GM19452 (cell line): ENCODE data around the gene TMEM191C.
"Not testable (repeated sequence)": the region's sequence is repeated elsewhere in the genome, so short reads cannot be mapped to it uniquely, and the experiment has no call there.

Experiments used
- ATAC-seq: cut with Tn5 transposase; IDR thresholded peaks from one replicate; pipeline ENCODE4 v1.9.1; 2021; ENCODE audit not compliant: unreplicated experiment

Gene TMEM191C

DNA sequence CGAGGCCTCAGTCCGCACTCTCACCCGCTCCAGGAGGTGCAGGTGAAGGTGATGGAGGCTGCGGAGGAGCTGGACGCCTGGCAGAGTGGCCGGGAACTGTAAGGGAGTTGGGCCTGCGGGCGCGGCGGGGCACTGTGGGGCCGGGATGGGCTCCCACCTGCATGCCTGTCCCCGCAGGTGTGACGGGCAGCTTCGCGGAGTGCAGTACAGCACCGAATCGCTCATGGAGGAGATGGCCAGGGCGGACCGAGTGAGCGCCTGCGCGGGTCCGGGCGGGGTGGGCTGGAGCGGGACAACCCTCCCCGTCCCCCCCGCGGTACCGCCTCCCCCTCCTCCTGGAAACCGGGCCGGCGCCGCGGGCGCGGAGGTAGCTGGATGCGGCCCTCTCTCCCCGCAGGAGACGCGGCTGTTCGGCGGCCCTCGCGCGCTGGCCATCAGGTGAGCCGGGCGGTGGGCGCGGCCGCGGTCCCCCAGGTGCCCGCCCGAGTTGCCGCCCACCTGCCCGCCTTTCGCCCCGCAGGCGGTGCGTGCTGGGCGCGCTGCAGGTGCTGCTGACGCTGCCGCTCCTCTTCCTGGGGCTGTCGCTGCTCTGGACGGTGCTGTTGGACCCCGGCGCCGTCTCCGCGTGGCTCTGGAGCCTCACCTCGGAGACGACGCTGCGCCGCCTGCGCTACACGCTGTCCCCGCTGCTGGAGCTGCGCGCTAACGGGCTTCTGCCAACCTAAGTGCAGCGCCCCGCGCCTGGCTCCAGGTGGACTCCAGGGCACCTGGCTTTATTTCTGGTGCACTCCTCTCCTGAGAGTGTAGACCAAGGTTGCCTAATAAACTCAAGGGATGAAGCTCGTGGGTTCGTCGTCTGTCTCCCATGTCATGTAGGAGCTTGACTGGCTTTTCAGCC is 2.2 kb downstream of the TMEM191C start:
- not testable (repeated sequence) for ATAC-seq

DNA sequence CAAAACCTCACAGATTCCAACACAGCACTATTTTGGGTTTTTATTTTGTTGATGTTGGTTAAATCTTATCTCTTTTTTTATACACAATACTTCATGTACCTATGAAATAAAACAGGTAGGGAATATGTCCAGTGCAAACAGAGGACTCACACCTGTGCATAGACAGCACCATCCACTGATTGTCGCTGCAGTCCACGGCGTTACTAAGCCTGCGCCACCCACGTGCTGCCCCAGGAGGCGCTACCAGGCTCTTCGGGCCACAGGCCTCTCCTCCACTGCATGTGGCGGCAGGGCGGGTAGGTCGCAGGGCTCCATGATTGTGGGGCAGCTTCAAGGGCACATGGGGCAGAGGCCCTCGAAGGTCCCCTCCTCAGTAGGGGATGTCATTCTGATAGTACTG is 5.8 kb downstream of the TMEM191C start:
- not testable (repeated sequence) for ATAC-seq

DNA sequence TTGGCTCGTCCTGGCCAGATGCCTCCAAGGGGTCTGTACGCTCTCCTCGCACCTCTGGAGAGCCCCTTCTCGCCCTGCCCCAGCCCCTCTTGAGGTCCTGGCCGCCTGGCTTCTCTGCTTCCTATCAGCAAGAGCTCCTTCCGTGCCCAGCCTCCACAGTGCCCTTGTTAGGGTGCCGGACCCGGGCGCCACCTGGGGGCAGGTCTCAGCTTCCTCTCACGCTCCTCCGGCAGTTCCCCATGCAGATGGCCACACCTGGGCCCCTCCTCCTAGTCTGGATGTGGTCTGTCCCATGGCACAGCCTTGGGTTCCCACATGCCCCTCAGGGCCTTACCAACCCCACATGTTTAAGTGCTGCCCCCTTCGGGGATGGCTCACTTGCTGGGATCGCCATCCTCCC is 6.5 kb downstream of the TMEM191C start:
- ATAC-seq, result not testable (repeated sequence)

DNA sequence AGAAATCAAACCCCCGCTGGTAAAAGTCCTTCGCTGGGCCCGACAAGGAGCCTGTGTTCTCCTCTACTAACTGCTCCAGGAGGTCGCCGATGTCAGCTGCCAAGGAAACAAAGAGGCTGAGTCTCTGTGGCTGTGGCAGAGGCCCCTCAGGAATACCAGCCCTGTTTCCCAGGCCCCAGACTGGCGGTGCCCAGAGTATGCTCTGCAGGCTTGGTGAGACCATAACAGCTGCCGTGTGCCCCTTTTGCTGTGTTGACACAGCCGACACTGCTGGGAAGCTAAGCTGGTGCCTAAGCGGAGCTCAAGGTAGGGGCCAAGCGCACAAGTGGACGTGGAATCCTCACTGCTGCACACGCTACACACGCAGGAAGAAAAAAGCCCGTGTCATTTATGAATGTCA is 16.9 kb downstream of the TMEM191C start:
- not testable (repeated sequence) for ATAC-seq

DNA sequence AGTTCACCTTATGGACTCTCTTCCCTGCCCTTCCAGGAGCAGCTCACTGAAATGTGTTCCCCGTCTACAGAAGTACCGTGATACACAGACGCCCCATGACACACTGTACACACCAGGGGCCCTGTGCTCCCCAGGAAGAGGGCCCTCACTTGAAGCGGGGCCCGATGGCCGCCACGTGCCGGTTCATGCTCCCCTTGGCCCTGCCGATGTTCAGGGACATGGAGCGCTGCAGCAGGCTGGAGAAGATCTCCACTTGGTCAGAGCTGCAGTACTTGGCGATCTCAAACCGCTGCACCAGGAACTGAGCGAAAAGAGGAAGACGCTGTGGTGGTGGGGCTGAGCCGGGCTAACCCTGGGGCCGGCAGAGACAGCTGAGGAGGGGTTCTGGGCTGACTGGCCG is 20.5 kb downstream of the TMEM191C start:
- not testable (repeated sequence) for ATAC-seq

DNA sequence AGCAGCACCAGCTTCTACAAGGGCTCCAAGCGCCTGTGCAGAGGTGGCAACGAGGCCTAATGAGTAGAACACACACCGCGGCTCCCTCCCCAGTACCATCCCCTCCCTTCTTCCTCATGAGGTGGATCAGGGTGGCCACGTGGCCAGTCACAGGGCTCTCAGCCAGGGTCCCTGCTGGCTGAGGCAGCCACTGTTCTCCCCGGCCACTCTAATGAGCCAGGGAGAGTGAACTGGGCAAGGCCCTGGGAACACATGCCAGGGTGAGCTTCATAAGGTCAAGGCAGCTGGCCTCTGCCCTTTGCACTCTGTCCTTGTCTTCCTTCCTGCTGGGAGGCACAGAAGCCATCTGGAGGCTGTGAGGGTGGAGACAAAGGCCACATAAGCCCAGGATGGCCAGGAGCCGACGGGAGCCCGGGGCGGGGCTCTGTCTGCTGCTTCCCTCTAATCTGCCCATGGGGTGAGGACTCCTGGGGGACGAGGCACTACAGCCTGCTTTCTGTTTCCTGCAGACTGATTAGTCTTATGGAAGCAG is 22.0 kb downstream of the TMEM191C start:
- ATAC-seq, result not testable (repeated sequence)

DNA sequence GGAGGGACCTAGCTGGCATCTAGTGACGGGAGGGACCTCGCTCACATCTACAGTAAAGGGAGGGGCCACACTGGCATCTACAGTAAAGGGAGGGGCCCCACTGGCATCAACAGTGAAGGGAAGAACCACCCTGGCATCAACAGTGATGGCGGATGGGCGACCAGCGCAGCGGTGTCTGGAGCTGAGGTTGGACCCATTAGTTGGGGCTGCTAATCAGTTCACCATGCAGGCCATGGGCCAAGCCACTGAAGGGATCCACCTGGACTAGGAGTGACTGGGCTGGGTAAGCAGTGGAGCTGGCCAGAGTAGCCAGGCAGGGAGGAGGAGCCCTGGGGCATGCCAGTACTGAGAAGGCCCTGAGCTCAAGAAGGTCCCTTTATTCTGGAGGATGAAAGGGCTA is 23.4 kb downstream of the TMEM191C start:
- ATAC-seq, result not testable (repeated sequence)

DNA sequence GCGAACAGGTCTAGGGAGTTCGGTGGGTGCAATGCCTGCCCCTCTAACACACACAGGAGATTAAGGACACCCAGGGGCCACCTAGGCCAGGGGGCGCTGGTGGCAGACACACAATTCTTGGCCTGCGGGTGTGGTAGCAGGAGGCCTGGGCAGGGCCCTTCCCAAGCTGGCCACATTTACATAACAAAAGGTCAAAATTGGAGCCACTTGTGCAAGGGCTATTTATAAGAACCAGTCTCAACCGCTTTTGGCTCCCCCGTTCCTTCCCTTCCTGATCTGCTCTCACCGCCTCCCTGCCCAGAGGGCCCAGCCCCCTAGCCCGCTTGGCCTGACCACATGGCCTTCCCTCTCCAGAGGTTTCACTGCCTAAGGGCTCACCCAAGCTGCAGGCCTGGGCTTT is 25.1 kb downstream of the TMEM191C start:
- ATAC-seq, result not testable (repeated sequence)

DNA sequence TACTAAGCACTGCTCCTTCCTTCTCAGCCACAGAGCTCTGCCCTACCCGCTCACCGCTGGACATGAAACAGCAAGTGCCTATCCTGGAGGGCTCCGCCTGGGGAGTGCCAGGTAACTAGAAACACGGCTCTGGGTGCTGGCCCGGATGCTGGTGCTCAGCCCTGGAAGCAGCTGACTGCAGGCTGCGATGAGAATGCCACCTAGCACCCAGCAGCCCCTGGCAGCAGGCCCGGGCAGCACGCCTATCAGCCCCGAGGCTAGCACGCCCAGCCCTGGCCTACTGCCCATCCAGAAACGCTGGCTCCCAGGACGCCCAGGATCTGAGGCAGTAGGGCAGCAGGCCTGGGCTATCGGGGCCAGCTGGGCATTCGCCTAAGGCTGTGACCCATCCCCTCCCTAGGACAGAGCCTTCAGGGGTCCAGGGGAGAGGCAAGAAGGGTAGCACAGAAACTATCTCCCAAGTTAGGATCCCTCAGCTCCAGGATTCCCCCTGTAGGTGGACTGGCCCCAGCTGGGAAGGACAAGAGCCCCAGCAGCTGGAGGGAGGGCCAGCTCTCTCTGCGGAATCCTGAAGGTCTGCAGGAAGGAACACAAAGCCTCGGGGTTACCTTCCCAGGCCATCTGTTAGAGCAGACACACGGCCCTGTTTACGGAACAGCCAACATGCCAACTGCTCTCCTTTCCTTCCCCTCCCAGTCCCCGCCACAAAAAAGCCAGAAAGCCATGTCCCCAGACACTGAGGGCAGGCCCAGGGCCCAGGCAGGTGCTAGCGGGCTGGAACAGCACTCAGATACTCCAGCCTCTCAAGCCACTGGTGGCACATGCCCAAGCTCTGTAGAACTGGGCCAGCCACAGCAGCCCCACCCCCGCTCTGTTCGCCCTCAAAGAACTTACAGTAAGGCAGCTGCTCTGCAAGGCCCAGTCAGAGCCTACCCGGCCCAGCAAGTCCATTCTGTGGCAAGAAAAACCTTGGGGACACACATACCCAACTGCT is 26.9 kb downstream of the TMEM191C start:
- not testable (repeated sequence) for ATAC-seq

DNA sequence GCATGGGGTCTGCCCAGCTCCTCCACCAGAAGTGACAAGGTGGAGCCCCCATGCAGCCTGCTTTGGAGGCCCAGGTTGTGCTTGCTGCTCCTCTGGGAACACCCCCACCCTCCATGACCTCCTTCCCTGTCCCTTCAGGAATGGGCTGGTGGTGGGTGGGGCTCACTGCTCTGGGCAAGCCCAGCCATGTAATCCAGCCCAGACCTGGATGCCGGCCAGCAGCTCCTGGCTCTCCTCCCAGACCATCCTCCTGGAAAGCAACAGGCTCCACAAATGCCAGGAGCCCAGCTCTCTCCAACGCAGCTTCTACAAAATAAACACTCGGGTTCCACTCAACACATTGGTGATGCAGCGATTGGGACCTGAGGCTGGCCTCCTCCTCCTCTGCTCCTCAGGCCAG is 30.8 kb downstream of the TMEM191C start:
- ATAC-seq, result not testable (repeated sequence)

DNA sequence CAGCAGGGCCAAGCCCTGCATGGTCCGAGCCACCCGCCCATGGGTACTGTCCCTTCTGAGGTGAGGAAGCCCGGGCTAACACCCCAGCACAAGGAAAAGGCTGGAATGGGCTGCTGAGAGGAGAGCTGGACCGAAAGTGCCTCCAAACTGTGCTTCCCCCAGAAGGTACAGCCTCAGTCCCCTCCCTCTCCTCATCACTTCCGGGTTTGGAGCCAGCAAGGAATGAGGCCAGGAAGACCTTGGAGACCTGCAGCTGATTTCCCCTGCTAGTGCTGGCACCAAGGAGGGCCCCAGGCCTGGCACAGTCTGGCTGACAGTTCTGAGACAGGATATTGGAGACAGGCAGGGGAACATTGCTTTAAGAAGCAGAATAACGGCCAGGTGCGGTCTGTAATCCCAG is 31.3 kb downstream of the TMEM191C start:
- ATAC-seq, result not testable (repeated sequence)

DNA sequence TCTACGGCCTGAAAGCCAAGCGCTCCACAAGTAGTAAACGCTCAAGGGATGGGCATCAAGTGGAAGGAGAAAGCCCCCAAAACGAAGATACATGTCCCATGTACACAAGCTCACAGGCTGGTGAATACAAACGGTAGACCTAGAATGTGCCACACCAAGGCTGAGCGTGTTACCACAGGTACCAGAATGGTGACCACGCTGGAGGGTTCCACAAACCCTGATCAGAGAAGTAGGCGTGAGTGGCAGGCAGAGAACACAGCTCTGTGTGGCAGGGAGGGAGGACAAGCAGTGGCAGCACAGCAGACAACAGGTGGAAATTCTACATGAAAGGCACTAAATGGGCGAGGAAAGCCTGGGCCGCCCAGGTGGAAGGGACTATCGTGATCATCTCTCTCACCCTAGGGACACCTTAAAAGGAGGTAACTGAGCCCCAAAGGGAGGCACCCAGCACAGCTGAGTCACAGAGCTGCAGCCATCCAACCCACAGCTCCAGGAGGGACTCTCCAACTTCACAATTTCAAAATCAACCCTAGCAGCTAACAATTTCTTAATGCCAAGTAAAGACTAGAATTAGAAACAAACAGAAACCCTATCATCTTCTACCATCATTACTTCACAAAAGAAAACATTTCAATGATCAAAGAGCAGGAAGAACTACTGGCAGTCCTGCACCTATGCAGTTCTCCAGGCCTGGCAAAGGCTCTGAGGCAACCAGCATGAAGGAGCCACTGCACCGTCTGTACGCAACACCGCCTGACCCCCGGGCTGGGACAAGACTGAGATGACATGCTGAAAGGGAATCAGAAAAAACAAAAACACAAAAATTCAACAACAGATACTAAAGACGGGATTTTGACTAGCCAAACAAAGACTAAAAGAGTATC is 32.7 kb downstream of the TMEM191C start:
- not testable (repeated sequence) for ATAC-seq

DNA sequence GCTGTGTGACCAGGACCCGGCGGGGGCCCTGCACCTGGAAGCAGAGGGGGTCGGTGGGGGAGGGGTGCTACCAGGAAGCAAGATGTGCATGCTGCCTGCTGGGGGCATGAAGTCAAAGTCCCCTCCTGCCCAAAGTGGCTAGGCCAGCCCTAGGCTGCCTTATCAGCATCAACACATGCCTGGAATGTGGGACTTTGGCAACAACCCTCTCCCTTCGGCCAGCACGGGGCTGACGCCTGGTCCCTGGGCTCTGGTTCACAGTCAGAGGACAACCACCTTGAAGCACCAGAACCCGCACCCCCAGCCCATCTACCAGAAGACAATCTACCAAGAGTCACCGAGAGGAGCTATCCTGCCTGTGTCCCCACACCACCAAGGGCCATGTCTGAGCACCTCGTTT is 43.2 kb downstream of the TMEM191C start:
- not testable (repeated sequence) for ATAC-seq

DNA sequence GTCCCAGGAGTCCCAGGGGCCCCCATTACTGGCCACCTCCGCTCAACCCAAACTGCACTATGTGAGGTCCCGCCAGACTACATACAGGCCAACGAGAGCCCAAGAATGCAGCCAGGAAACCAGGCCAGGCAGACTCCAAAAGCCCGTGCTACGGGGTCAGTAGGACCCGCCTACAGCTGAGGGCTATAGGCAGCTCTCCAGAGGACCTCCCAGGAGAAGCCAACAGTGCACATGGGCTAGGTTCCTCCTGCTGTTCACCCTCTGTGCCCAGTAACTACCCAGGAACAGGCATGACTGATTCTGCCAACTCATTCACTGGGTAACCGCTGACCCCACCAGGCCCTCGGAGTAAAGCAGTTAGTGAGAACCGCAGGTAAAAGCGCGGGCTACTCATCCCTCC is 44.8 kb downstream of the TMEM191C start:
- ATAC-seq, result not testable (repeated sequence)

DNA sequence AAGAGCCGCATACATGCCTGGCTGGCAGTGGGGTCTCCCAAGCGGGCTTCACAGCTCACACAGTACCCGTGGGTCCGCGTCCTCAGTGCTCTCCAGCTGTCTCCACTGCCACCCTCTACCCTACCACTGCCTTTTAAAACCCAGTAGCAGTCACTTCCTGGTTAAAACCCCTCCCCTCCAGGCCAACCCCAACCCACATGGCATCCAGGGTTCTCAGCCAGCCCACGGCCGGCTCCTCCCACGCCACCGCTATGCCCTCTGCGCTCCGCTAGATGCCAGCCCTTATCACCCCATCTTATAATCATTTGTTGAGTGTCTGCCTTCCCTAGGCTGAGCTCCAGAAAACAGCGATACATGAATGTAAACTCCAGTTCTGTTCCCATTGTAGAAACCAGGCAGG is 46.9 kb downstream of the TMEM191C start:
- not testable (repeated sequence) for ATAC-seq

DNA sequence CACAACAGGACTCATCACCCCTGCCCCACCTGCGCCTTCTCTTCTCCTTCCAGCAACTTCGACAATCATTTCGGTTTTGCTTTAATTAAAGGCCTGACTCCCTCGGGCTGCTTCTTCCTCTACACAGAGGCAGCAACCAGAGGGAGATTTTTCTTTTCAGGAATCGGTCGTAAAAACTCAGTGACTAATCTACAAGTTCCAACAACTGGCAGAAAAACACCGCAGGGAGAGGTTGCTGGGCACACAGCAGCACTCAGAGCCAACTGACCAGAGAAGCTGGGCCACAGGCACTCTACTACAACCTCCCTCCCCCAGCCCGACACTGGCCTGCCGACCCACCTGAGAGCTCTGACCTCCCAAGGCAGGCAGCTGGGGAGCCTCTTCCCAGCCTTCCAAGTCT is 48.0 kb downstream of the TMEM191C start:
- not testable (repeated sequence) for ATAC-seq

DNA sequence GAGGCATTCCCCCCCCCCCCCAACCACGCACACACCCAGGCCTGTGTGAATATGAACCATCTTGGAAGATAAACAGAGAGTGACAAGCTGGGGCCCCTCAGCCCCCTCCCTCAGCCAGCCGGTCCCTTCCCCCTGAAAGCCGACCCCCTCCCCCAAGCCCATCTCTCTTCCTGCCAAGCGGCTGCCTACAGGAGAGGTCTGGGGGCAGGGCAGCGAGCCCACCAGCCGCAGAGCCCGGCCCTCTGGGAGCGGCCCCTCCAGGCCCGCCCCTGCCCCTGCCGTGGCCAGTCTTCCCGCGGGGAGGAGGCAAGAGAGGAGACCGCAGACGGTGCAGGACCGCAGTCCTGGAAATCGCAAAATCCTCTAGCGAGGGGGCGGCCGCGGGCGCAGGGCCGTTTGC is 49.3 kb downstream of the TMEM191C start:
- not testable (repeated sequence) for ATAC-seq

DNA sequence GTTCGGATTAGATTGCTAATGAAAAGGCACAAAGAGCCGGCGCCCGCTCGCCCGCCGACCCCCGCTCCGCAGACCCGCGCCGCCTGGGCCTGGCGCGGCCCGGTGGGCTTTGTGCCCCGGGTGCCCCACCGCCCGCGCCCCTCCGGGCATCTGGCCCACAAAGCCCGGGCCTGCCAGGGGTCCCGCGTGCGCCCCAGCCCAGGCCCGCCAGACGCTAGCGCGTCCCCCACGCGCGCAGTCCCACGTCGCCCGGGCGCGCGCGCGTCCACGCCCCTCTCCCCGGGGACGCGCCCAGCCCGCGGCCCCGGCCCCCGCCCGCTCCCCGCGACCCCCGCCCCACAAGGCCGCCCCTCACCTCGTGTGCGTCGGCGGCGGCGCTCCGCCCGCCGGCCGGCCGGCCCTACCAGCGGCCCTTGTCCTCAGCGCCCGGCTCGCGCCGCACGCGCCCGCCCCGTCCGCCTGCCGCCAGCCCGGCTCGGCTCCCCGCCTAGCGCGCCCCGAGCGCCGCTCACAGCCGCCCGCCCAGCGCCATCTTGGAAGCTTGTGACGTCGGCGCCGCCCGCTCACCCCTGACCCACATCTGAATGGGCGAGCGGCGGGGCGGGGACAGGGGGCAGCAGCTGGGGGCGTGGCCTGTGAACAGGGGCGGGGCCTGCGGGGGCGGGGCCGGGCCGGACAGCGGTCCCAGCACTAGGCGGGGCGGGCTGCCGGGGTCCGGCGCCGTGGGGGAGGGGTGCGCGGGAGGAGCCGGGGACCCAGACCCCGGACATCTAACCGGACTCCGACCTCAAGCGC is 50.0 kb downstream of the TMEM191C start:
- ATAC-seq, result peak; percentile 74
